ENCODE data around the gene TMEM169.

The TMEM169 gene

GRCh38 chr2:216108310-216108966 lies 26.7 kb downstream of the TMEM169 start:
- peak; percentile 61 for FAIRE-seq

- FAIRE-seq, result no peak
These were observed 27.5 kb downstream of the TMEM169 start, which contains the start of gene XRCC5 for GRCh38 chr2:216108967-216109921. Gene XRCC5, plus strand, starts transcription at chr2:216109348. Its CDS starts 89 bp downstream, at chr2:216109437.

- FAIRE-seq, result no peak
These were observed 28.4 kb downstream of the TMEM169 start for GRCh38 chr2:216109962-216110614.

- FAIRE-seq, result no peak
These were observed 28.9 kb downstream of the TMEM169 start for GRCh38 chr2:216110620-216111019.

- no peak for FAIRE-seq
These were observed 29.4 kb downstream of the TMEM169 start for GRCh38 chr2:216111122-216111521.

DNA sequence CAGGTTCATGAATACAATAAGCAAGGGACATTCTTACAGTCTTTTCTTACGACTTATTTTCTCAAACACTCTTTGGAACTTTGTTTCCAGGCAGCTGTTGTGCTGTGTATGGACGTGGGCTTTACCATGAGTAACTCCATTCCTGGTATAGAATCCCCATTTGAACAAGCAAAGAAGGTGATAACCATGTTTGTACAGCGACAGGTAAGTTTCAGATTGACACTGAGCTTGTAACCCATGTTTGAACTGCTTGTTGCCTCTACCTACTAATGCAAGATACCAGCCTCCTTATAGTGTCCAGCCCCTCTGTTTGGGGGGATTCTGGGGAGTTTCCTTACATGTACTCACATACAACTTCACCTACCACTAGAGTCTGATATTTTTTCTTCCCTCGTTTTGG lies 31.2 kb downstream of the TMEM169 start:
- no peak for FAIRE-seq

- FAIRE-seq, result no peak
These were observed 31.9 kb downstream of the TMEM169 start for GRCh38 chr2:216113572-216113971.

DNA sequence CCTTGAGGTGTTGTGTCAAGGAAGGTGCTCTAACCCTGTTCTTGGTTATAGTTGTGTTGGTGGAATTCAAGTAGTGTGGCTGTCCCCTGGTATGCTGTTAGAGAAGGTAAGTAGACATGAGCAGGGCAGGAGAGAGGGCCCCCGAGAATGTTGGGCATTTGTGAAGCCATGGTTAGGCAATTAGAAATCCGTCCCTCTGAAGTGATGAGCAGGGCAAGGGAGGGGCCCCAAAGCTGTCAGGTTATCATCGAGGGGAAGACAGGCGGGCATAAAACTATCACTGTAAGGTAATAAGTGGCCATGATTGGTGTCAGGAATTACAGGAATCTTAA lies 32.6 kb downstream of the TMEM169 start:
- no peak for FAIRE-seq

GRCh38 chr2:216114714-216115531 lies 33.2 kb downstream of the TMEM169 start:
- peak; percentile 81 for FAIRE-seq

DNA sequence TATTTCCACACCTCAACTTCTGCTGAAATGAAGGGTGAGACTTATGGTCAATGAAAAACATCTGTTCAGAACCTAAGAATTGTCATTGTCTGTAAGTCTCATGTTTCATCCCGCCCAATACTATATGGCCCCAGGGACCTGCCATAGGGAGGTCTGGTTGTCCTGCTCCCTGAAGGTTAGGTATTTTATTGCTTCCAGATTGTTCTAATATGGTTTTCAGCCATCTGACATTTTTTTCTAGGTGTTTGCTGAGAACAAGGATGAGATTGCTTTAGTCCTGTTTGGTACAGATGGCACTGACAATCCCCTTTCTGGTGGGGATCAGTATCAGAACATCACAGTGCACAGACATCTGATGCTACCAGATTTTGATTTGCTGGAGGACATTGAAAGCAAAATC lies 34.7 kb downstream of the TMEM169 start:
- FAIRE-seq, result no peak

GRCh38 chr2:216117561-216118340 lies 36.0 kb downstream of the TMEM169 start:
- FAIRE-seq, result no peak

- FAIRE-seq, result no peak
These were observed 36.8 kb downstream of the TMEM169 start for GRCh38 chr2:216118474-216118873.

DNA sequence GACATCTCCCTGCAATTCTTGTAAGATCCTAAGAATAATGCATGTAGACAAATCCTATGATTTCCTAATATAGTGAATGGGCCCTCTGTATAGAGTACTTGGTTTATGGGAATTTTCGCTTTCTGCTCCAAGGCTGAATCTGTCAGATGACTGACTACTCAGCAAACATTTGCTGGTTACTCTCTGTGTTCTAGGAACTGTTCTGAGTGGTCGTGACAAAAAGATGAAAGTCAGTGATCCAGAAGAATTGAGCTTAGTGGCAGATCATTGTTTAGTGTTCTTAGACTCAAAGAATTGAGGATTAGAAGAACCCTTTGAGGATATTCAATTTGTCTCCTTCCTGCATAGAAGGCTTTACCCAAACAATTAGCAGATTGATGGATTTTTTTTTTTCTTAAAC lies 37.4 kb downstream of the TMEM169 start:
- FAIRE-seq, result no peak

- FAIRE-seq, result no peak
These were observed 38.3 kb downstream of the TMEM169 start for GRCh38 chr2:216119986-216120385.

GRCh38 chr2:216121255-216121654 lies 39.5 kb downstream of the TMEM169 start:
- no peak for FAIRE-seq

DNA sequence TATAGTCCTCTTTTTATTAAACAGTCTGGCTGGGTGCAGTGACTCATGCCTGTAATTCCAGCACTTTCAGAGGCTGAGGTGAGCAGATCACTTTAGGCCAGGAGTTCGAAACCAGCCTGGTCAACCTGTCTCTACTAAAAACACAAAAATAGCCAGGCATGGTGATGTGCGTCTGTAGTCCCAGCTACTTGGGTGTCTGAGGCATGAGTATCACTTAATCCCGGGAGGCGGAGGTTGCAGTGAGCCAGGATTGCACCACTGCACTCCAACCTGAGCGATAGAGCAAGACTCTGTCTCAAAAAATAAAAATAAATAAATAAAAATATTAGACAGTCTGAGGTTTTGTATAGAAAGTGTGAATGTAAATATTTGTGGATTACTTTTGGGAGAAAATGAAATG lies 45.2 kb downstream of the TMEM169 start:
- FAIRE-seq, result no peak

DNA sequence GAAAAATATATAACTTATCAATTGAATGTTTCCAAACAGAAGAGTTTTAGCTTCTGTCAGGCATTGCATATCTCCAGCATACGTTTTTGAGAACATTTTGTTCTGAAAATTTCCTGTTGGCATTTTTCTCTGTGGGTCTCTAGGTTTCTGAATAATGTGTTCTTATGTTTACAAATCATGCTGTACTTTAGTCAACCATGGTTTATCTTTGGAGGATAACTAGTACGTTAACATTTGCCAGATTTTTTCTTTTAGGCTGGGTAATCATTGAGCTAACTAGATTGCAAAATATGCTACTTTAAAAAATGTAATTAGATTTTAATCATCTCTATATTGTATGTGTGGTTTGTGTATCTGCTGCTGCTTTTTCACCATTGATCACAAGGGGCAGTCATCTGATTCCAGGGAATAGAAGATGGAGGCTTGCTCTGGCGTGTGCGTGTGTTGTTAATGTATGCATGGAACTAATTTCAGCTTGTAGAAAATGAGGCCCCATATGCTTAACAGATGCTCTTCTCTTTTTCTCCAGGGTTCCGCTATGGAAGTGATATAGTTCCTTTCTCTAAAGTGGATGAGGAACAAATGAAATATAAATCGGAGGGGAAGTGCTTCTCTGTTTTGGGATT lies 48.7 kb downstream of the TMEM169 start:
- no peak for FAIRE-seq

DNA sequence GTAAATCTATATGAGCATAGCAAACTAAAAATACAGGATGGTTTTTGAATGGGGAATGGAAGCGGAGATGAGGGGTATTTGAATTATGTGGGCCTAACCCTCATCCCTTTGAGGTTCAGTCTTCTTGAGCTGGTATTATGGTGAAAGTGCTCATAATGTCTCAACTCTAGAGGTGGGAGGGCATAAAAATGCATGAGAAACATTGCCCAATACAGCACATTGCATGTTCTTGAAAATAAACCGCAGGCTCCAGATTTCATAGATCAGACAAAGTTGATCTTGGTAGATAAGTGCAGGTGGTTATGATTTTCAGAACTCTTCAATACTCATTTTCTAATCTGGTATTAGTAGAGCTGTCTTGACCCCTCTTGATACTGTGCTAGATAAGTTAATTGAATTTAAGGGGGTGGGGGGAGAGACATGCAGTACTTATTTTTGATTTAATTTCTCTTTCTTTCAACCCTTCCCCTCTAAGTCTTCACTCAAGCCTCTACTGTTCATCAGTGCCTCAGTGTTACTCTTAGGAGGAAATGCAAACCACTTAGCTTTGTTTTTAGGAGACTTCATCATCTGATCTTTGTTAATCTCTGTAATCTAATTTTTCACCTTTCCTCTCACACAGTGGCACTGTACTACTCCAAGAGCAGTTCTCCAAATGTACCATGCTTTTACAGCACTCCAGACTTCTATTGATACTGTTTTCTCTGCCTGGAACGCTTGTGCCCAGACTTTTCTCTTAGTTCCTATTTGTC lies 49.6 kb downstream of the TMEM169 start:
- FAIRE-seq, result no peak

DNA sequence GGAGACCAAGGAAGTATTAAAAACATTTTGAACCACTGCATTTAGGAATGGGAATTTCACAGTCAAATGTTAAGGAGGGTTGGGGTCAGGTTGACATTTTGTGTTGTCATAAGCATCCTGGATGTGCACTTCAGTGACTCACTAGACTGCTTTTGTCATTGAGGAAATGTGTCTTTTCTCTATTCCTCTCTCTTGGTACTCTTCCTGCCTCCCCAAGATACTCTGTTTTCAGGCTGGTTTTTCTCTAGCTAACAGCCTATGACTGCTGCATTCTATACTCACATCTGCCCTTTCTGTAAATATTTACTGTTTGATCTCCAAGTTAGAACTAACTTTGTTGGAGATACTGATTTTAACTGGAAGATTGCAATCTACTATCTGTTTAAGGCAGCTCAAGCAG lies 50.9 kb downstream of the TMEM169 start:
- FAIRE-seq, result no peak

DNA sequence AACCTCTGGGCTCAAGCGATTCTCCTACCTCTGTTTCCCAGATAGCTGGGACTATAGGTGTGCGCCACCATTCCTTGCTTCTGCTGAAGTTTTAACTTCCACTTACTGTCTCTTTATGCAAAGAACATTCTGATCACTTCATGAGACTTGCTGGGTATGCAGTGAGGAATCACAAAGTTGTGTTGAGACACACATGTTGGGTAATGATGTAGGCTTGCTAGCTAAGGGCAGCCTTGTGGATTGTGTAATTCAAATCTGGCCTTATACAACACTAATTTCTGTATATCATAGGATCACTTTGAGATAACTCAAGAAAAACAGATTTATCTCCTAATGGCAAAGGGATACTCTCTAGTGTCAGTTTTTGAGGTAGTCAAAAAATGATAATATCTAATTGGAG lies 51.7 kb downstream of the TMEM169 start:
- no peak for FAIRE-seq

Data from colon (tissue), 2 donors.